Rectal smooth muscle tissue (tissue), 1 donor: ENCODE measurements around the gene FILIP1.
A peak's percentile ranks its signal among the peaks of the same experiment; 100 is the strongest.

Experiments used
- H3K27ac ChIP-seq: one replicate; pipeline ENCODE4 v1.7.0; 2013; ENCODE audit warnings: low read depth, low read length, inconsistent platforms
- H3K27me3 ChIP-seq: one replicate; pipeline ENCODE4 v1.7.0; 2013; ENCODE audit warnings: low read length; ENCODE audit not compliant: control insufficient read depth, insufficient read depth
- H3K36me3 ChIP-seq: one replicate; pipeline ENCODE4 v1.7.0; 2013; ENCODE audit warnings: low read length; ENCODE audit not compliant: control insufficient read depth, insufficient read depth
- H3K4me1 ChIP-seq: one replicate; pipeline ENCODE4 v1.7.0; 2013; ENCODE audit warnings: low read length; ENCODE audit not compliant: control insufficient read depth, insufficient read depth
- H3K4me3 ChIP-seq: one replicate; pipeline ENCODE4 v1.7.0; 2013; ENCODE audit warnings: low read length
- H3K9ac ChIP-seq: one replicate; pipeline ENCODE4 v1.7.0; 2013; ENCODE audit warnings: low read length

Gene FILIP1

GRCh38 chr6:75266716-75267291 is 226.8 kb downstream of the FILIP1 start:
- H3K27me3 ChIP-seq: no peaks in the 10 kb centered on the region
- no peak overlapping the region for H3K4me3 ChIP-seq
- H3K27ac ChIP-seq: no peak overlapping the region
- H3K36me3 ChIP-seq: peaks cover 2% of the 10 kb centered on the region
- no peak overlapping the region for H3K9ac ChIP-seq
- H3K4me1 ChIP-seq: peaks cover 3% of the 10 kb centered on the region

GRCh38 chr6:75263401-75263750 is 230.2 kb downstream of the FILIP1 start:
- Histone ChIP-seq H3K27ac (no peak overlapping the region), H3K9ac (no peak overlapping the region), H3K4me3 (no peak overlapping the region), H3K27me3 (no peaks in the 10 kb centered on the region), H3K4me1 (no peaks in the 10 kb centered on the region), H3K36me3 (peaks cover 7% of the 10 kb centered on the region)

- H3K4me1 ChIP-seq: no peaks in the 10 kb centered on the region
Measured at GRCh38 chr6:75262716-75263400, 230.7 kb downstream of the FILIP1 start.

GRCh38 chr6:75261299-75261698 is 232.3 kb downstream of the FILIP1 start:
- Histone ChIP-seq H3K27ac (no peak overlapping the region), H3K4me3 (no peak overlapping the region), H3K9ac (no peak overlapping the region), H3K36me3 (peaks cover 7% of the 10 kb centered on the region), H3K4me1 (no peaks in the 10 kb centered on the region), H3K27me3 (no peaks in the 10 kb centered on the region)

More at GRCh38 chr6:75262716-75263400, 230.7 kb downstream of the FILIP1 start:
- no peak overlapping the region for H3K9ac ChIP-seq
- no peak overlapping the region for H3K4me3 ChIP-seq
- H3K27ac ChIP-seq: no peak overlapping the region
- no peaks in the 10 kb centered on the region for H3K27me3 ChIP-seq
- peaks cover 7% of the 10 kb centered on the region for H3K36me3 ChIP-seq

GRCh38 chr6:75257343-75258087 is 236.1 kb downstream of the FILIP1 start:
- Histone ChIP-seq H3K27me3 (no peaks in the 10 kb centered on the region), H3K4me3 (no peak overlapping the region), H3K36me3 (peaks cover 13% of the 10 kb centered on the region), H3K9ac (no peak overlapping the region), H3K27ac (no peak overlapping the region), H3K4me1 (no peaks in the 10 kb centered on the region)

GRCh38 chr6:75250552-75250951 is 243.0 kb downstream of the FILIP1 start:
- Histone ChIP-seq H3K9ac (no peak overlapping the region), H3K4me3 (no peak overlapping the region), H3K36me3 (peaks cover 6% of the 10 kb centered on the region), H3K27ac (no peak overlapping the region), H3K4me1 (no peaks in the 10 kb centered on the region), H3K27me3 (no peaks in the 10 kb centered on the region)

GRCh38 chr6:75249837-75250236 is 243.8 kb downstream of the FILIP1 start:
- no peak overlapping the region for H3K4me3 ChIP-seq
- no peaks in the 10 kb centered on the region for H3K4me1 ChIP-seq
- no peaks in the 10 kb centered on the region for H3K27me3 ChIP-seq
- no peak overlapping the region for H3K9ac ChIP-seq
- no peak overlapping the region for H3K27ac ChIP-seq
- H3K36me3 ChIP-seq: peaks cover 4% of the 10 kb centered on the region

GRCh38 chr6:75246386-75246785 is 247.2 kb downstream of the FILIP1 start:
- Histone ChIP-seq H3K4me1 (no peaks in the 10 kb centered on the region), H3K27ac (no peak overlapping the region), H3K36me3 (no peaks in the 10 kb centered on the region), H3K4me3 (no peak overlapping the region), H3K9ac (no peak overlapping the region), H3K27me3 (no peaks in the 10 kb centered on the region)

- Histone ChIP-seq H3K4me3 (peak overlapping the region; percentile 83), H3K9ac (peak overlapping the region; percentile 37), H3K4me1 (peaks cover 2% of the 10 kb centered on the region), H3K27me3 (no peaks in the 10 kb centered on the region), H3K27ac (peak overlapping the region; percentile 90), H3K36me3 (peaks cover 1% of the 10 kb centered on the region)
Measured at GRCh38 chr6:75244063-75244584, 249.5 kb downstream of the FILIP1 start.

- Histone ChIP-seq H3K27ac (peak within 1 kb of the TSS; percentile 90), H3K36me3 (peaks cover 3% of the 10 kb centered on the region), H3K4me1 (peaks cover 2% of the 10 kb centered on the region), H3K4me3 (peak within 1 kb of the TSS; percentile 83), H3K27me3 (no peaks in the 10 kb centered on the region), H3K9ac (peak within 1 kb of the TSS; percentile 63)
Measured at GRCh38 chr6:75243333-75244062, 250.1 kb downstream of the FILIP1 start, which contains the start of gene COX7A2. TSS of gene COX7A2 (minus strand) at chr6:75243801. CDS start at chr6:75243734, 67 bp downstream.
